Measurements from ENCODE around the gene FLT3LG. TPM values are rescaled to one million over a fixed set of nuclear protein-coding genes. Genes with fewer than 3 reads are reported as not detected.

Gene FLT3LG
- total and polyA plus RNA-seq, 2 of the 8 experiments (the other 6 are each of a cell fraction or from before 2014, with no cell fraction given): 1.6 to 3.2 TPM

DNA sequence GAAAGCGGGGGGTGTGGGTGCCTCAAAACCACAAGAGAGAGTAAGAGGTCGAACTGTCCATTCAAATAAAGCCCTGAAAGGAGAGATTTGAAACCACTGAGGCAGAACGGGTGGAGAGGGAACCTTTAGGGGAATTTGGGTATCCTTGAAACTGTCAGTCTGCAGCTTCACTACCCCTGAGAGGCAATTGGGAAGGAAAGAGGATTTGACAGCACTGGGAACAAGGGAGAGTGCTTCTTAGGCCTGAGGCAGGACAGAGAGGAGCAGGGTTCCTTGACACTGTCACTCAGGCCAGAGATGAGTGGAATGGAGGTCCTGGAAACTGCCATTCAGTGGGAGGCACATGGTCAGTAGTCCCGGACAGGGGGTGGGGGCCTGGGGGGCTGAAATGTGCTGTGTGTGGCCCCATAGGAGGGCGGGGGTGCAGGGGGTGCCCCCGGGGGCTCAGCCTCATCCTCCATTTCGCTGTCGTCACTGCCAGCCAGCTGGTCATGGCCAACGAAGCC lies 43.8 kb upstream of the FLT3LG start:
- FAIRE-seq (no peak), DNase-seq (ENCODE audit: low read depth in 1 of 2, low spot score in 2 of 2) (no peak)
- no peak overlapping the region for H2AFZ ChIP-seq (ENCODE audit: low read length)
- H3K79me1 ChIP-seq (ENCODE audit: low read depth, low read length): no peaks in the 10 kb centered on the region
- H4K8ac ChIP-seq (ENCODE audit: extremely low read depth, insufficient read depth, low read length): no peak overlapping the region
- H3K27ac ChIP-seq (ENCODE audit: low read depth, low read length): no peak overlapping the region
- ChIA-PET POLR2A (ENCODE audit: partially characterized antibody) (interaction anchor here (1.1 to 1.5 kb wide), 7 partner anchors 12 to 69 kb away, joined by 3 to 4 read pairs (median 3); partner anchors contain the start of gene PIH1D1), CTCF (ENCODE audit: partially characterized antibody) (interaction anchor here (0.7 to 3.7 kb wide), 11 partner anchors 11 to 211 kb away, joined by 3 to 13 read pairs (median 8); partner anchors contain the start of genes KASH5 and SLC17A7)
- no peak overlapping the region for H4K5ac ChIP-seq (ENCODE audit: insufficient read length, low read depth, low read length)
- H3K56ac ChIP-seq (replicated peaks; ENCODE audit: insufficient read length, low read depth, low read length): no peak overlapping the region
- no peak overlapping the region for H2BK120ac ChIP-seq (replicated peaks; ENCODE audit: low read depth, low read length)
- H3K79me2 ChIP-seq (ENCODE audit: control insufficient read depth in 1 of 2, insufficient read depth in 2 of 2, low read length in 2 of 2): no peaks in the 10 kb centered on the region
- peaks cover 0 to 2% of the 10 kb centered on the region in 2 experiments; a peak in 1 of 4 replicates for H3K9me3 ChIP-seq (ENCODE audit: insufficient read depth in 2 of 2, low read depth in 1 of 2, low read length in 1 of 2)
- no peaks in the 10 kb centered on the region for H4K20me1 ChIP-seq (replicated peaks in 1 of 2; ENCODE audit: control insufficient read depth in 1 of 2, insufficient read depth in 2 of 2, low read length in 2 of 2)
- no peak overlapping the region for H3K4me3 ChIP-seq (ENCODE audit: extremely low read depth in 1 of 4, insufficient read depth in 2 of 4, low read depth in 3 of 4, low read length in 4 of 4)
- 0 out of 2 replicates have a peak overlapping the region, but pooled peaks have one; percentile 68 for H2BK12ac ChIP-seq (ENCODE audit: low read depth, low read length)
- no peak overlapping the region for H4K91ac ChIP-seq (replicated peaks; ENCODE audit: insufficient read length, low read length)
- TF ChIP-seq TAF1 (IDR thresholded peaks at IDR 0.05; ENCODE audit: low read depth, low read length) (no peak), POLR2AphosphoS5 (IDR thresholded peaks at IDR 0.05; ENCODE audit: low read depth, low read length) (no peak), SUZ12 (IDR thresholded peaks at IDR 0.05; ENCODE audit: low read length) (no peak)
- TF ChIP-seq, protein P1, sequence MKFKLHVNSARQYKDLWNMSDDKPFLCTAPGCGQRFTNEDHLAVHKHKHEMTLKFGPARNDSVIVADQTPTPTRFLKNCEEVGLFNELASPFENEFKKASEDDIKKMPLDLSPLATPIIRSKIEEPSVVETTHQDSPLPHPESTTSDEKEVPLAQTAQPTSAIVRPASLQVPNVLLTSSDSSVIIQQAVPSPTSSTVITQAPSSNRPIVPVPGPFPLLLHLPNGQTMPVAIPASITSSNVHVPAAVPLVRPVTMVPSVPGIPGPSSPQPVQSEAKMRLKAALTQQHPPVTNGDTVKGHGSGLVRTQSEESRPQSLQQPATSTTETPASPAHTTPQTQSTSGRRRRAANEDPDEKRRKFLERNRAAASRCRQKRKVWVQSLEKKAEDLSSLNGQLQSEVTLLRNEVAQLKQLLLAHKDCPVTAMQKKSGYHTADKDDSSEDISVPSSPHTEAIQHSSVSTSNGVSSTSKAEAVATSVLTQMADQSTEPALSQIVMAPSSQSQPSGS (IDR thresholded peaks at IDR 0.05; ENCODE audit: low read length): no peak
- no peak overlapping the region for H3K4me2 ChIP-seq (ENCODE audit: insufficient read depth in 1 of 2, low read depth in 2 of 2, low read length in 2 of 2)
- no peak overlapping the region for H3K14ac ChIP-seq (ENCODE audit: insufficient read length)
- H3K23me2 ChIP-seq (ENCODE audit: low read depth, low read length): peaks cover 23% of the 10 kb centered on the region
- no peak overlapping the region for H3K9ac ChIP-seq (replicated peaks in 1 of 4; ENCODE audit: extremely low read depth in 1 of 4, low read depth in 3 of 4, low read length in 3 of 4)
- peak overlapping the region; percentile 68; the same call in 1 of the 2 replicates for H2AK5ac ChIP-seq (ENCODE audit: low read depth, low read length)
- WGBS, 2 experiments (ENCODE audit: extremely low coverage in 1 of 2, insufficient coverage in 1 of 2, insufficient read length in 1 of 2, insufficient replicate concordance in 2 of 2, low coverage in 1 of 2, low lambda C conversion rate in 2 of 2, missing lambda C conversion rate in 1 of 2): 81% methylated on average over 9 of the region's 9 CpGs; no CpG with 5 or more reads in 1 of the 2 experiments
- no peak overlapping the region for H2BK5ac ChIP-seq (ENCODE audit: low read depth, low read length)
- no peaks in the 10 kb centered on the region for H3K36me3 ChIP-seq (ENCODE audit: control insufficient read depth in 2 of 4, insufficient read depth in 4 of 4, low read length in 3 of 4)
- H3K23ac ChIP-seq (ENCODE audit: insufficient read length): no peak overlapping the region
- peaks cover 7 to 43% (median 38%) of the 10 kb centered on the region in 4 experiments; a peak in 6 of 7 replicates for H3K27me3 ChIP-seq (replicated peaks in 1 of 4; ENCODE audit: control insufficient read depth in 3 of 4, extremely low read depth in 1 of 4, insufficient read depth in 3 of 4, low read length in 3 of 4)
- H2BK20ac ChIP-seq (ENCODE audit: low read length): no peak overlapping the region
- H2BK15ac ChIP-seq (ENCODE audit: low read length): 0 out of 2 replicates have a peak overlapping the region, but pooled peaks have one; percentile 61
- peaks cover 4 to 37% (median 23%) of the 10 kb centered on the region in 4 experiments for H3K4me1 ChIP-seq (replicated peaks in 1 of 4; ENCODE audit: control insufficient read depth in 3 of 4, insufficient read depth in 4 of 4, low read length in 3 of 4)
- no peak overlapping the region for H3K18ac ChIP-seq (ENCODE audit: extremely low read depth, low read length)
- no peak overlapping the region for H3K4ac ChIP-seq (replicated peaks; ENCODE audit: insufficient read length, low read depth, low read length)

All from H1 (cell line).